Stimulated activated naive CD8-positive, alpha-beta T cell treated with anti-CD3 and anti-CD28 coated beads, Interleukin-15, amount 100 ng/mL, for 72 hours (primary cell): ENCODE measurements around the gene CCT6A.
"Not testable (repeated sequence)": the region's sequence is repeated elsewhere in the genome, so short reads cannot be mapped to it uniquely, and the experiment has no call there.

Experiments
- ATAC-seq: fragments of 150-1000 bp; cut with Tn5 transposase; 2 replicates; pipeline ENCODE4 v1.10.0; 2021; ENCODE audit warnings: mild to moderate bottlenecking, moderate library complexity
- DNase-seq, 2 donors: peaks; one replicate each; pipeline ENCODE4 v3.0.0; 2021 to 2022
- H3K27ac Mint-ChIP-seq, 2 donors: one replicate each; pipeline ENCODE4 v1.8.0; 2022; ENCODE audit warnings: mild to moderate bottlenecking in 2 of 2, mixed read lengths in 2 of 2, moderate library complexity in 2 of 2
- H3K27me3 Mint-ChIP-seq: one replicate; pipeline ENCODE4 v1.8.0; 2022; ENCODE audit warnings: mixed read lengths
- H3K4me1 Mint-ChIP-seq: one replicate; pipeline ENCODE4 v1.8.0; 2022; ENCODE audit warnings: mild to moderate bottlenecking, mixed read lengths
- H3K4me3 Mint-ChIP-seq, 2 donors: one replicate each; pipeline ENCODE4 v1.8.0; 2022; ENCODE audit warnings: mild to moderate bottlenecking in 2 of 2, mixed read lengths in 2 of 2, moderate library complexity in 1 of 2
- H3K9me3 Mint-ChIP-seq, 2 donors: one replicate each; pipeline ENCODE4 v1.8.0; 2022; ENCODE audit warnings: mixed read lengths in 2 of 2

CCT6A gene

GRCh38 chr7:56051339-56052191, at the start of gene CCT6A, which contains the start of gene PSPH:
Gene CCT6A (plus strand): TSS chr7:56051765. CDS start chr7:56051849, 84 bp downstream.
Gene PSPH (minus strand): TSS chr7:56051444. CDS start chr7:56021212, 30,232 bp downstream.
- ATAC-seq, result peak; percentile 92
- peaks cover 64% of the 10 kb centered on the region for H3K4me1 Mint-ChIP-seq
- peak; percentile 83 to 86 for DNase-seq
- H3K27me3 Mint-ChIP-seq, result no peaks in the 10 kb centered on the region
- peak within 1 kb of the TSS; percentile 92 to 93 for H3K4me3 Mint-ChIP-seq
- H3K9me3 Mint-ChIP-seq, result no peaks in the 10 kb centered on the region
- peak within 1 kb of the TSS; percentile 90 to 91 for H3K27ac Mint-ChIP-seq

- DNase-seq, result no peak
- peaks cover 18% of the 10 kb centered on the region for H3K4me1 Mint-ChIP-seq
- no peak overlapping the region for H3K4me3 Mint-ChIP-seq
- no peaks in the 10 kb centered on the region for H3K9me3 Mint-ChIP-seq
- no peak overlapping the region for H3K27ac Mint-ChIP-seq
- no peaks in the 10 kb centered on the region for H3K27me3 Mint-ChIP-seq
- no peak for ATAC-seq
Observed at GRCh38 chr7:56003749-56004148, 47.8 kb upstream of the CCT6A start.

GRCh38 chr7:56007167-56007652, 44.4 kb upstream of the CCT6A start:
- no peak overlapping the region for H3K27ac Mint-ChIP-seq
- no peak overlapping the region for H3K4me3 Mint-ChIP-seq
- no peaks in the 10 kb centered on the region for H3K4me1 Mint-ChIP-seq
- H3K27me3 Mint-ChIP-seq, result no peaks in the 10 kb centered on the region
- no peak for DNase-seq
- ATAC-seq, result no peak
- no peaks in the 10 kb centered on the region for H3K9me3 Mint-ChIP-seq

- no peaks in the 10 kb centered on the region for H3K9me3 Mint-ChIP-seq
- H3K27ac Mint-ChIP-seq, result no peak overlapping the region
- H3K27me3 Mint-ChIP-seq, result no peaks in the 10 kb centered on the region
Observed at GRCh38 chr7:56007891-56008290, 43.7 kb upstream of the CCT6A start.

GRCh38 chr7:56009695-56010094, 41.9 kb upstream of the CCT6A start:
- ATAC-seq (no peak), DNase-seq (no peak)
- no peaks in the 10 kb centered on the region for H3K9me3 Mint-ChIP-seq
- no peaks in the 10 kb centered on the region for H3K4me1 Mint-ChIP-seq
- no peak overlapping the region for H3K4me3 Mint-ChIP-seq
- no peaks in the 10 kb centered on the region for H3K27me3 Mint-ChIP-seq
- no peak overlapping the region for H3K27ac Mint-ChIP-seq

More at GRCh38 chr7:56007891-56008290, 43.7 kb upstream of the CCT6A start:
- Mint-ChIP-seq H3K4me3 (no peak overlapping the region), H3K4me1 (no peaks in the 10 kb centered on the region)
- ATAC-seq (no peak), DNase-seq (no peak)

- not testable (repeated sequence) for H3K4me1 Mint-ChIP-seq, ATAC-seq, H3K27ac Mint-ChIP-seq, DNase-seq, H3K9me3 Mint-ChIP-seq, H3K27me3 Mint-ChIP-seq, H3K4me3 Mint-ChIP-seq
Observed at GRCh38 chr7:56017015-56017414, 34.5 kb upstream of the CCT6A start.

- no peak for DNase-seq
- no peaks in the 10 kb centered on the region for H3K9me3 Mint-ChIP-seq
- H3K27ac Mint-ChIP-seq, result no peak overlapping the region
- ATAC-seq, result no peak
- H3K4me1 Mint-ChIP-seq, result no peaks in the 10 kb centered on the region
- no peaks in the 10 kb centered on the region for H3K27me3 Mint-ChIP-seq
- H3K4me3 Mint-ChIP-seq, result no peak overlapping the region
Observed at GRCh38 chr7:56019501-56019900, 32.1 kb upstream of the CCT6A start.

- DNase-seq (no peak), ATAC-seq (no peak)
- Mint-ChIP-seq H3K4me3 (no peak overlapping the region), H3K9me3 (no peaks in the 10 kb centered on the region), H3K27me3 (no peaks in the 10 kb centered on the region), H3K27ac (no peak overlapping the region), H3K4me1 (no peaks in the 10 kb centered on the region)
Observed at GRCh38 chr7:56023500-56023899, 28.1 kb upstream of the CCT6A start.

- ATAC-seq, result no peak
Observed at GRCh38 chr7:56026538-56026937, 25.0 kb upstream of the CCT6A start.

GRCh38 chr7:56028942-56029630, 22.5 kb upstream of the CCT6A start:
- no peaks in the 10 kb centered on the region for H3K27me3 Mint-ChIP-seq

More at GRCh38 chr7:56026538-56026937, 25.0 kb upstream of the CCT6A start:
- H3K4me3 Mint-ChIP-seq, result no peak overlapping the region
- no peak overlapping the region for H3K27ac Mint-ChIP-seq
- H3K9me3 Mint-ChIP-seq, result no peaks in the 10 kb centered on the region
- H3K4me1 Mint-ChIP-seq, result peaks cover 3% of the 10 kb centered on the region
- H3K27me3 Mint-ChIP-seq, result no peaks in the 10 kb centered on the region
- DNase-seq, result no peak

GRCh38 chr7:56030340-56030739, 21.2 kb upstream of the CCT6A start:
- Mint-ChIP-seq H3K27me3 (no peaks in the 10 kb centered on the region), H3K9me3 (no peaks in the 10 kb centered on the region), H3K4me3 (no peak overlapping the region), H3K4me1 (peaks cover 17% of the 10 kb centered on the region), H3K27ac (no peak overlapping the region)
- ATAC-seq (no peak), DNase-seq (no peak)

More at GRCh38 chr7:56028942-56029630, 22.5 kb upstream of the CCT6A start:
- ATAC-seq (no peak), DNase-seq (no peak)
- H3K4me3 Mint-ChIP-seq, result no peak overlapping the region
- H3K27ac Mint-ChIP-seq, result peak overlapping the region in 1 of 2 donors; percentile 76
- H3K9me3 Mint-ChIP-seq, result no peaks in the 10 kb centered on the region
- H3K4me1 Mint-ChIP-seq, result peaks cover 17% of the 10 kb centered on the region

GRCh38 chr7:56031556-56031955, 20.0 kb upstream of the CCT6A start:
- not testable (repeated sequence) for ATAC-seq, H3K27ac Mint-ChIP-seq, H3K9me3 Mint-ChIP-seq, DNase-seq, H3K27me3 Mint-ChIP-seq
- peaks cover 17% of the 10 kb centered on the region for H3K4me1 Mint-ChIP-seq
- H3K4me3 Mint-ChIP-seq, result peak overlapping the region; percentile 43 to 93

GRCh38 chr7:56032578-56032977, 19.0 kb upstream of the CCT6A start:
- Mint-ChIP-seq H3K4me1 (peaks cover 17% of the 10 kb centered on the region), H3K27ac (peak overlapping the region; percentile 57 to 74), H3K4me3 (peak overlapping the region; percentile 43 to 93)
- not testable (repeated sequence) for ATAC-seq, H3K9me3 Mint-ChIP-seq, DNase-seq, H3K27me3 Mint-ChIP-seq

GRCh38 chr7:56033671-56034432, 17.7 kb upstream of the CCT6A start:
- peak overlapping the region; percentile 94 to 97 for H3K27ac Mint-ChIP-seq

GRCh38 chr7:56040730-56041129, 10.8 kb upstream of the CCT6A start:
- no peak for DNase-seq
- no peak overlapping the region for H3K27ac Mint-ChIP-seq
- no peaks in the 10 kb centered on the region for H3K27me3 Mint-ChIP-seq
- no peaks in the 10 kb centered on the region for H3K4me1 Mint-ChIP-seq
- no peak for ATAC-seq
- H3K4me3 Mint-ChIP-seq, result no peak overlapping the region
- no peaks in the 10 kb centered on the region for H3K9me3 Mint-ChIP-seq

More at GRCh38 chr7:56033671-56034432, 17.7 kb upstream of the CCT6A start:
- Mint-ChIP-seq H3K9me3 (no peaks in the 10 kb centered on the region), H3K4me1 (peaks cover 17% of the 10 kb centered on the region), H3K27me3 (no peaks in the 10 kb centered on the region), H3K4me3 (peak overlapping the region; percentile 81 to 93)
- DNase-seq (peak; percentile 74 to 75), ATAC-seq (peak; percentile 92)
